Bronchial epithelial cell (primary cell): Measurements from ENCODE around the gene ARHGAP6. TPM values are rescaled to one million over a fixed set of nuclear protein-coding genes. Genes with fewer than 3 reads are reported as not detected.

Source experiments
- DNase-seq: peaks from one replicate; pipeline ENCODE4 v3.0.0-alpha.2; 2010; ENCODE audit warnings: low read depth
- FAIRE-seq: peaks from 2 replicates; lab custom pipeline; 2011; peaks lifted over from hg19 to GRCh38; lab: Jason Lieb, UNC
- H3K27me3 ChIP-seq: 2 replicates; pipeline ENCODE4 v1.5.1; 2011; ENCODE audit warnings: low read length; ENCODE audit not compliant: control insufficient read depth, insufficient read depth
- H3K36me3 ChIP-seq: 2 replicates; pipeline ENCODE4 v1.5.1; 2011; ENCODE audit warnings: low read length; ENCODE audit not compliant: control insufficient read depth, insufficient read depth
- H3K4me3 ChIP-seq: 2 replicates; pipeline ENCODE4 v1.5.1; 2011; ENCODE audit warnings: mild to moderate bottlenecking, low read depth, low read length, control low read depth
- total RNA-seq: library from RNA; depleted of rRNA; stranded (reverse); fragments of >200 nt; gene quantifications from 2 replicates; pipeline ENCODE4 v1.2.1, GENCODE V29; 2014
- TF ChIP-seq, protein P1 (sequence below): IDR thresholded peaks from 2 replicates; pipeline ENCODE4 v1.5.1; 2011; ENCODE audit warnings: mild to moderate bottlenecking, moderate library complexity, low read length, control low read depth, inconsistent platforms; ENCODE audit not compliant: insufficient read depth, severe bottlenecking

Gene ARHGAP6
- total RNA-seq, 1 donor from 2014 or later, result under 0.01 TPM

DNA sequence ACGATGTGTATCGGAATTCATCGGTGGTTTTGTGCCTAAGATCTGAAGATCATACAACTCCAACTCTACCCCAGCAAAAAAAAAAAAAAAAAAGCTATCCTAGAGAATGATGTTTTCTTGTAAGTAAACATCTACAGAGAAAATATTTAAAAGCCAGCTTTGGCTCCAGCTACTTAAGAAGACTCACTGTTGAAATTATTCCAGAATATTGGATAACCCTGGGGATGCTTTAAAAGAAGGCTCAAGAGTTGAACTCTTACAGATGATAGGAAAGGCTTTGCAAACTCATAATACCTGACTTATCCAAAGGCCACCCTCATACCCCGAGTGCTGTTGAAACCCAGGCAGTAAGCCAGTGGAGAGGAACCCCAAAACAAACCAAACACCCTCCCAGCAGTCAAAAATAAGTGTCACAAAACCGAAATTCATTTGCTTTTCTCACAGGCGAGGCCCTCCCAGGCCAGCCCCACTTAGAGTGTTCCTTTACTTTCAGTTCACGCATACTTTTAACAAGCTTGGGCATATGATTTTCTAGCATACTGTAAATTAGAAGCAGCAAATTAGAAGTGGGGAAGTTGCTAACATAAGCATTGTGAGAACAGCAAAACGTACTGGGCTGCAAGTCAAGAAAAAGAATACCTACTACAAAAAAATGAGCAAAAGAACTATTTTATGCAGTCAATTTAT lies 375.2 kb downstream of the ARHGAP6 start:
- DNase-seq (no peak), FAIRE-seq (no peak)
- Histone ChIP-seq H3K36me3 (no peaks in the 10 kb centered on the region), H3K4me3 (no peak overlapping the region), H3K27me3 (no peaks in the 10 kb centered on the region)
- TF ChIP-seq, protein P1, sequence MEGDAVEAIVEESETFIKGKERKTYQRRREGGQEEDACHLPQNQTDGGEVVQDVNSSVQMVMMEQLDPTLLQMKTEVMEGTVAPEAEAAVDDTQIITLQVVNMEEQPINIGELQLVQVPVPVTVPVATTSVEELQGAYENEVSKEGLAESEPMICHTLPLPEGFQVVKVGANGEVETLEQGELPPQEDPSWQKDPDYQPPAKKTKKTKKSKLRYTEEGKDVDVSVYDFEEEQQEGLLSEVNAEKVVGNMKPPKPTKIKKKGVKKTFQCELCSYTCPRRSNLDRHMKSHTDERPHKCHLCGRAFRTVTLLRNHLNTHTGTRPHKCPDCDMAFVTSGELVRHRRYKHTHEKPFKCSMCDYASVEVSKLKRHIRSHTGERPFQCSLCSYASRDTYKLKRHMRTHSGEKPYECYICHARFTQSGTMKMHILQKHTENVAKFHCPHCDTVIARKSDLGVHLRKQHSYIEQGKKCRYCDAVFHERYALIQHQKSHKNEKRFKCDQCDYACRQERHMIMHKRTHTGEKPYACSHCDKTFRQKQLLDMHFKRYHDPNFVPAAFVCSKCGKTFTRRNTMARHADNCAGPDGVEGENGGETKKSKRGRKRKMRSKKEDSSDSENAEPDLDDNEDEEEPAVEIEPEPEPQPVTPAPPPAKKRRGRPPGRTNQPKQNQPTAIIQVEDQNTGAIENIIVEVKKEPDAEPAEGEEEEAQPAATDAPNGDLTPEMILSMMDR, result no peak

DNA sequence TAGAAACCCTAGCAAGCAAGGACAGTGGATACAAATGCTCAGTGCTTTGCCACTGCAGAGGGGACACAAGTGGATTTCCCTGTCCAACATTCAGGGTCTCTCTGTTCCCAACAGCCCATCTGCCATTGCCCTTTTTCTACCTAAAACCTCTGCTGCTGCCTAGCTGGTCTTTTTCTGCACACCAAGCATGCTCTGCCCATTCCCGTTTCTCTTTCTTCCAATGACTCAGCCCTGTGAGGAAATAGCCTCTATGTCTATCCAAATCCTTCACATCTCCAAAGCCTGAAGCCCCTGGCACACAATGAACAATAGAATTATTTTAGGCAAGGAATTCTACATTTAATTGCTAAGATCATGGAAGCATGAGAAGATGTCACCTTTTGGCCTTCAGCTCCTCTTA lies 378.2 kb downstream of the ARHGAP6 start:
- Histone ChIP-seq H3K4me3 (no peak overlapping the region), H3K27me3 (no peaks in the 10 kb centered on the region), H3K36me3 (no peaks in the 10 kb centered on the region)
- FAIRE-seq, result no peak
- TF ChIP-seq, protein P1, result no peak
- DNase-seq, result peak; percentile 10

DNA sequence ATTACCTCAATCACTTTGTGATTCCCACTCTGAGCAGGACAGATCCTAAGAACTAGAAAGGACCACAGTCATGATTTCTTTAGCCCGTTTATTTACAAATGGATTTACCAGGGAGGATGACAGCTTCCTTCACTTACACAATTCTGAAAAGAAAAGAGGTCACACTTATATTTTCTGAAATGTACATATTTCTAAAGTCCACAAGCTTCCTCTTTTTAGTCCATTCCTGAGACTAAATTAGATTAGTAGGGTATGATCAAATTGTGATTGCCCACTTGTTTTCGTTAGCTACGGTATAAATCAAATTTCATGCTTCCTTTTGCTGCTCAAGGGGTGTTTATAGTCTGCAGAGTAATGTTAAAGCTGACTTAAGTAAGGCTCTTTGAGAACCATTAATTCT lies 380.1 kb downstream of the ARHGAP6 start:
- FAIRE-seq, result no peak

DNA sequence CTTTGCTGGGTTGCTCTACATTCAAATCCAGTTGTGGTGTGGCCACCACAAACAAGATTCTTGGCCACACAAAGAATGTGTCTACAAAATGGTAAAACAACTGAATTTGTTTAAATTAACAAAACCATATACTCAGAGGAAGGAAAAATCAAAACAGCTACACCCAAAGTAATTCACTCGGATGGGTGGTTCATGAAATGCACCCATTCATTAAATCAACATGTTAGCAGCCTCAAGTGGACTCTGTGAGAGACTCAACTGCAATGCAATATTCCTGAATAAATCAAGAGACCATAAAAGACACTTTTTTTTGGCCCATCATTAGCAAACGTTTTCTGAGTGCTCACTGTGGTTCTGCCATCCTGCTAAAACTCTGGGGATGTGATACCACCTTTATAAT lies 383.7 kb downstream of the ARHGAP6 start:
- TF ChIP-seq, protein P1, result no peak
- Histone ChIP-seq H3K36me3 (no peaks in the 10 kb centered on the region), H3K4me3 (no peak overlapping the region), H3K27me3 (no peaks in the 10 kb centered on the region)
- no peak for DNase-seq
- FAIRE-seq, result no peak

More for the DNA sequence above, 380.1 kb downstream of the ARHGAP6 start:
- TF ChIP-seq, protein P1, result no peak
- no peaks in the 10 kb centered on the region for H3K27me3 ChIP-seq
- H3K4me3 ChIP-seq, result no peak overlapping the region
- DNase-seq, result no peak
- H3K36me3 ChIP-seq, result no peaks in the 10 kb centered on the region

DNA sequence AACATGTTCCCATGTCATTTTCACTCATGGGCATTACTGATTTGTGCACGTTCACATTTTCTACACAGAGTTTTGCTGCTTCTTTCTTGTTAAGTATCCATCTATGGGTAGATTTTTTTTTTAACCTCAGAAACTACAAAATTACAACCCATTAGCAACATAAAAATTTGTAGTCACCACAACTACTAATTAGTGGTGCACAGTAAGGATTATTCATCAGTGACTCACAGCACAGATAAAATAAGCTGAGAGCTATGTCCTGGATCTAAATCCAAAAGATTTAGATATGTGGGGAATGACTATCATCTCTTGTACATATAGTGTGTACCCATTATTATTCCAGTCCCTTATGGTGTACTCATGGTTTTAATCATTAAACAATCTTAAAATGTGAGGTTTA lies 392.2 kb downstream of the ARHGAP6 start:
- TF ChIP-seq, protein P1, result no peak
- no peak overlapping the region for H3K4me3 ChIP-seq
- FAIRE-seq, result no peak
- no peaks in the 10 kb centered on the region for H3K27me3 ChIP-seq
- DNase-seq, result peak; percentile 65
- H3K36me3 ChIP-seq, result no peaks in the 10 kb centered on the region

DNA sequence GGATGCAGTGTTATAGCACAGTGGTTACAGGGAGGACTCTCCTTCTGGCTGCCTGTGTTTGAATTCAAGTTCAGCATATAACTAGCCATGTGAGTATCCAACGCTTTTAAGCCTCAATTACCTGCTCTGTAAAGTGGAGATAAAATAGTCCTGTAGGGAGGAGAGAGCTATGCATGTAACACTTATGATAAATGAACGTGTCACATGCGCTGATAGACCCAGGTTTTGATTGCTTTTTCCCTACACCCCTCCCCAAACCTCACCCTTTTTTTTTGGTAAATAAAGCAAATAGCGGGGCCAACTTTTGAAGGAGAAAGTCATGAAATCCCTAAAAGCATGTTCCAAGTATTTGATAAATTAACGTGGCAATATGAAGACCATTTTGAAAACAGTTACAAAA lies 392.9 kb downstream of the ARHGAP6 start:
- Histone ChIP-seq H3K36me3 (no peaks in the 10 kb centered on the region), H3K4me3 (no peak overlapping the region), H3K27me3 (no peaks in the 10 kb centered on the region)
- DNase-seq (no peak), FAIRE-seq (no peak)
- TF ChIP-seq, protein P1, result no peak
